K562 (cell line): ENCODE data around the gene PRR19. TPM values are rescaled to one million over a fixed set of nuclear protein-coding genes. Genes with fewer than 3 reads are reported as not detected.

Experiments used
- ADNP ChIP-seq: fragments of 200-800 bp; sonication (Bioruptor generic); IDR thresholded peaks from 2 replicates; pipeline ENCODE4 v1.6.1; 2016; ENCODE audit warnings: missing genetic modification characterization, missing compliant biosample characterization
- ELF4 ChIP-seq: fragments of 450-650 bp; formaldehyde crosslinking; IDR thresholded peaks from 2 replicates; pipeline ENCODE4 v1.4.0; 2022; ENCODE audit warnings: missing genetic modification characterization
- HIVEP1 ChIP-seq: fragments of 250-450 bp; sonication (Bioruptor Pico); IDR thresholded peaks from 2 replicates; pipeline ENCODE4 v1.4.0; 2020; ENCODE audit warnings: mild to moderate bottlenecking
- KDM5B ChIP-seq: fragments of 200-600 bp; sonication (generic); IDR thresholded peaks from 2 replicates; pipeline ENCODE4 v1.6.1; 2012; ENCODE audit warnings: low read depth, mild to moderate bottlenecking, moderate library complexity, low read length, control low read depth, inconsistent platforms; ENCODE audit not compliant: insufficient replicate concordance
- MED1 ChIP-seq: sonication (generic); formaldehyde crosslinking; IDR thresholded peaks from 2 replicates; pipeline ENCODE4 v1.8.1; 2023; ENCODE audit warnings: missing genetic modification reagents, borderline replicate concordance
- ZNF318 ChIP-seq, 2 experiments: fragments of 450-650 bp; IDR thresholded peaks; 2 replicates each; pipeline ENCODE4 v1.6.1; 2016; ENCODE audit warnings: mild to moderate bottlenecking in 2 of 2, borderline replicate concordance in 1 of 2, low read depth in 1 of 2, moderate library complexity in 1 of 2
- ZNF639 ChIP-seq, 2 experiments: fragments of 200-800 bp in 1 of 2; sonication (Bioruptor generic) in 1 of 2; sonication (generic) in 1 of 2; formaldehyde crosslinking in 1 of 2; IDR thresholded peaks in 1 of 2; conservative IDR thresholded peaks in 1 of 2; 2 replicates each; pipeline versions ENCODE4 v1.5.0 to v1.6.1; 2016 to 2020; ENCODE audit warnings: missing compliant biosample characterization in 1 of 2, missing genetic modification characterization in 1 of 2, missing genetic modification reagents in 1 of 2
- polyA plus RNA-seq, 8 experiments: library from polyadenylated mRNA; depleted of rRNA in 4 of 8; stranded (reverse) in 5 of 8; unstranded in 3 of 8; fragments of >200 nt; fragmentation: Nextera tagmentation in 2 of 8; fragmentation: Illumina TruSeq in 1 of 8; extraction: Ambion mirVana in 2 of 8; extraction: Trizol in 1 of 8; gene quantifications; 2 replicates each; pipeline versions ENCODE4 v1.2.1 to v1.2.3, GENCODE V29; 2011 to 2014; ENCODE audit warnings: inconsistent platforms in 1 of 8, missing spikeins in 1 of 8
- total RNA-seq, 7 experiments: library from RNA; depleted of rRNA in 6 of 7; stranded (reverse); fragments of >200 nt in 6 of 7; fragmentation: Illumina TruSeq in 2 of 7; extraction: Trizol in 2 of 7; gene quantifications; 2 replicates each; pipeline versions ENCODE4 v1.2.1 to v1.2.3, GENCODE V29; 2011 to 2021; ENCODE audit warnings: low replicate concordance in 1 of 7
- TF ChIP-seq, protein P1 (sequence below), 2 experiments: IDR thresholded peaks; 2 replicates each; pipeline ENCODE4 v1.6.1; 2011; ENCODE audit warnings: borderline replicate concordance in 1 of 2, control low read depth in 1 of 2, low read depth in 1 of 2, low read length in 1 of 2, mild to moderate bottlenecking in 1 of 2, mixed read lengths in 1 of 2, moderate library complexity in 1 of 2; ENCODE audit not compliant: insufficient read depth in 1 of 2, insufficient read length in 1 of 2, poor library complexity in 1 of 2, severe bottlenecking in 1 of 2; ENCODE audit errors: extremely low read depth in 1 of 2
- TF ChIP-seq, protein P2 (sequence below): sonication (generic); formaldehyde crosslinking; IDR thresholded peaks from 2 replicates; pipeline ENCODE4 v1.8.0; 2023; ENCODE audit warnings: mild to moderate bottlenecking, missing genetic modification reagents

The PRR19 gene
- total and polyA plus RNA-seq, 9 of the 15 experiments (the other 6 are each of a cell fraction or from before 2014, with no cell fraction given): 0.10 to 1.6 (median 0.54) TPM

DNA sequence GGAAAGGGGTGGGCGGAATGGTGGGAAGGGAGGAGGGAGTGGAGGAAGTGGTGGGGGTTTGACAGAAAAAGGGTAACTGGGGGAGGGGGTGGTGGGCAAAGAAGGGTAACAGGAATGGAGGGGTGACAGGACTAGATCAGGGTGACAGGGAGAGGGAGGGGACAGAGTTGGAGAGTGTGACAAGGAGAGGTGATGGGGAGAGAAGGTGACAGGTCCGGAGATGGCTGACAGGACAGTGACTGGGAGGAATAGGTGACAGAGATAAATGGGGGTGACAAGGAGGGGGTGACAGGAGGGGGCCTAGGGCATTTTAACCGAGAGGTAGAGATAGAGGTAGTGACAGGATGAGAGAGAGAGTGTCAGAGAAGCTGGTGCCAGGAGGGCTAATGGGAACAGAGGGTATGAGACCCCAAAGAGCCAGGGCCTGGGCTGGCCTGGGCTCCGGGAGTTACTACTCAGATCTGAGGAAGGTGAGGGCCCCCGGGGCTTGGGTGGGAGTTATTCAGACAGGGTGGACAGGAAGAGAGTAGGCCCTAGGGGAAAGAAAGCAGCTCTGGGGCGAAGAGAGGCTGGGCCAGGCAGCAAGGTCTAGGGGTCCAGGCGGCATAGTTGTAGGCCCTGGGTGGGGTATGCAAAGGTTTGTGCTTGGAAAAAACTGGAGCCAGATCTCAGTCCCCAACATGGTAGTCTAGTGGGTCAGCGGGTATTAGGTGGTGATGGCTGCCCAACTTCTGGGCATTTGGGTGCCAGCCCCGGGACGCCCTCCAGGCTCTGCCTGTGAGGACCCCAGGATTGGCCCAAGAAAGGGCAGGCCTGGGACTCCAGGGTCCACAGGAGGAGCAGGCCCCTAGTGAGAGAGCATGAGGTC lies 32.2 kb upstream of the PRR19 start (continued):
- TF ChIP-seq, protein P1, sequence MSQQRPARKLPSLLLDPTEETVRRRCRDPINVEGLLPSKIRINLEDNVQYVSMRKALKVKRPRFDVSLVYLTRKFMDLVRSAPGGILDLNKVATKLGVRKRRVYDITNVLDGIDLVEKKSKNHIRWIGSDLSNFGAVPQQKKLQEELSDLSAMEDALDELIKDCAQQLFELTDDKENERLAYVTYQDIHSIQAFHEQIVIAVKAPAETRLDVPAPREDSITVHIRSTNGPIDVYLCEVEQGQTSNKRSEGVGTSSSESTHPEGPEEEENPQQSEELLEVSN (IDR thresholded peaks at IDR 0.05; ENCODE audit: borderline replicate concordance in 1 of 2, extremely low read depth in 1 of 2, insufficient read depth in 1 of 2, insufficient read length in 1 of 2, low read depth in 1 of 2, low read length in 1 of 2, poor library complexity in 1 of 2, severe bottlenecking in 1 of 2): no peak
- no peak for TF ChIP-seq ZNF318 (IDR thresholded peaks at IDR 0.05; ENCODE audit: borderline replicate concordance in 1 of 2, low read depth in 1 of 2)
- no peak for TF ChIP-seq HIVEP1 (CRISPR knock-in tag)
- peak; percentile 85 for TF ChIP-seq ELF4 (CRISPR knock-in tag)
- TF ChIP-seq ZNF639 (CRISPR knock-in tag; conservative IDR thresholded peaks at IDR 0.05 in 1 of 2, IDR thresholded peaks at IDR 0.05 in 1 of 2): no peak
- TF ChIP-seq MED1 (CRISPR knock-in tag): no peak
- no peak for TF ChIP-seq KDM5B
- TF ChIP-seq, protein P2, sequence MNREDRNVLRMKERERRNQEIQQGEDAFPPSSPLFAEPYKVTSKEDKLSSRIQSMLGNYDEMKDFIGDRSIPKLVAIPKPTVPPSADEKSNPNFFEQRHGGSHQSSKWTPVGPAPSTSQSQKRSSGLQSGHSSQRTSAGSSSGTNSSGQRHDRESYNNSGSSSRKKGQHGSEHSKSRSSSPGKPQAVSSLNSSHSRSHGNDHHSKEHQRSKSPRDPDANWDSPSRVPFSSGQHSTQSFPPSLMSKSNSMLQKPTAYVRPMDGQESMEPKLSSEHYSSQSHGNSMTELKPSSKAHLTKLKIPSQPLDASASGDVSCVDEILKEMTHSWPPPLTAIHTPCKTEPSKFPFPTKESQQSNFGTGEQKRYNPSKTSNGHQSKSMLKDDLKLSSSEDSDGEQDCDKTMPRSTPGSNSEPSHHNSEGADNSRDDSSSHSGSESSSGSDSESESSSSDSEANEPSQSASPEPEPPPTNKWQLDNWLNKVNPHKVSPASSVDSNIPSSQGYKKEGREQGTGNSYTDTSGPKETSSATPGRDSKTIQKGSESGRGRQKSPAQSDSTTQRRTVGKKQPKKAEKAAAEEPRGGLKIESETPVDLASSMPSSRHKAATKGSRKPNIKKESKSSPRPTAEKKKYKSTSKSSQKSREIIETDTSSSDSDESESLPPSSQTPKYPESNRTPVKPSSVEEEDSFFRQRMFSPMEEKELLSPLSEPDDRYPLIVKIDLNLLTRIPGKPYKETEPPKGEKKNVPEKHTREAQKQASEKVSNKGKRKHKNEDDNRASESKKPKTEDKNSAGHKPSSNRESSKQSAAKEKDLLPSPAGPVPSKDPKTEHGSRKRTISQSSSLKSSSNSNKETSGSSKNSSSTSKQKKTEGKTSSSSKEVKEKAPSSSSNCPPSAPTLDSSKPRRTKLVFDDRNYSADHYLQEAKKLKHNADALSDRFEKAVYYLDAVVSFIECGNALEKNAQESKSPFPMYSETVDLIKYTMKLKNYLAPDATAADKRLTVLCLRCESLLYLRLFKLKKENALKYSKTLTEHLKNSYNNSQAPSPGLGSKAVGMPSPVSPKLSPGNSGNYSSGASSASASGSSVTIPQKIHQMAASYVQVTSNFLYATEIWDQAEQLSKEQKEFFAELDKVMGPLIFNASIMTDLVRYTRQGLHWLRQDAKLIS (CRISPR knock-in tag): peak; percentile 27; the same call in 1 of the 2 replicates
- TF ChIP-seq ADNP (tag): no peak
